Measurements from ENCODE around the gene EHMT1.

DNA sequence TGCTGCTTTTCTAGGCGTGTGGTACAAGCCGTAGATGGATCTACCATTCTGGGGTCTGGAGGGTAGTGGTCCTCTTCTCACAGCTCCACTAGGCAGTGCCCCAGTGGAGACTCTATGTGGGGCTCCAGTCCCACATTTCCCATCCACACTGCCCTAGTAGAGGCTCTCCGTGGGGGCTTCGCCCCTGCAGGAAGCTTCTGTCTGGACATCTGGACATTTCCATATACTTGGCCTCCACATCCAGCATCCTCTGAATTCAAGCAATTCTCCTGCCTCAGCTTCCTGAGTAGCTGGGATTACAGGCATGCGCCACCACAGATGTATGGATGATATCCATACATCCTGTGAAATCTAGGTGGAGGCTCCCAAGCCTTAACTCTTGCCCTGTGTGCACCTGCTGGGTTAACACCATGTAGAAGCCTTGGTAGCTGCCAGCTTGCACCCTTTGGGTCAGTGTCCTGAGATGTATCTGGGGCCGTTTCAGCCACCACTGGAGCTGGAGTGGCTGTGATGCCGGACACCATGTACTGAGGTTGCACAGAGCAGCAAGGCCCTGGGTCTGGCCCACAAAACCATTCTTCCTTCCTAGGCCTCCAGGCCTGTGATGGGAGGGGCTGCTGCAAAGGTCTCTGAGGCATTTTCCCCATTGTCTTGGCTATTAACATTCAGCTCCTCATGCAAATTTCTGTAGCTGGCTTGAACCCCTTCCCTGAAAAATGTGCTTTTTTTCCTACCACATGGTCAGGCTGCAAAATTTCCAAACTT, 84.0 kb downstream of the EHMT1 start:
- TF ChIP-seq, protein P1, sequence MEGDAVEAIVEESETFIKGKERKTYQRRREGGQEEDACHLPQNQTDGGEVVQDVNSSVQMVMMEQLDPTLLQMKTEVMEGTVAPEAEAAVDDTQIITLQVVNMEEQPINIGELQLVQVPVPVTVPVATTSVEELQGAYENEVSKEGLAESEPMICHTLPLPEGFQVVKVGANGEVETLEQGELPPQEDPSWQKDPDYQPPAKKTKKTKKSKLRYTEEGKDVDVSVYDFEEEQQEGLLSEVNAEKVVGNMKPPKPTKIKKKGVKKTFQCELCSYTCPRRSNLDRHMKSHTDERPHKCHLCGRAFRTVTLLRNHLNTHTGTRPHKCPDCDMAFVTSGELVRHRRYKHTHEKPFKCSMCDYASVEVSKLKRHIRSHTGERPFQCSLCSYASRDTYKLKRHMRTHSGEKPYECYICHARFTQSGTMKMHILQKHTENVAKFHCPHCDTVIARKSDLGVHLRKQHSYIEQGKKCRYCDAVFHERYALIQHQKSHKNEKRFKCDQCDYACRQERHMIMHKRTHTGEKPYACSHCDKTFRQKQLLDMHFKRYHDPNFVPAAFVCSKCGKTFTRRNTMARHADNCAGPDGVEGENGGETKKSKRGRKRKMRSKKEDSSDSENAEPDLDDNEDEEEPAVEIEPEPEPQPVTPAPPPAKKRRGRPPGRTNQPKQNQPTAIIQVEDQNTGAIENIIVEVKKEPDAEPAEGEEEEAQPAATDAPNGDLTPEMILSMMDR (conservative IDR thresholded peaks at IDR 0.05) = no peak
- TF ChIP-seq ZFX (IDR thresholded peaks at IDR 0.05) = no peak

Data from C4-2B (cell line).